HEK293T (cell line): ENCODE measurements around the gene ALK.

Source experiments
- ARNT ChIP-seq: fragments of 450-650 bp; IDR thresholded peaks from 2 replicates; pipeline ENCODE4 v1.6.1; 2017; ENCODE audit warnings: mild to moderate bottlenecking
- BHLHE40 ChIP-seq: fragments of 450-650 bp; IDR thresholded peaks from 2 replicates; pipeline ENCODE4 v1.6.1; 2016; ENCODE audit warnings: mild to moderate bottlenecking, moderate library complexity, borderline replicate concordance
- CTBP1 ChIP-seq: fragments of 450-650 bp; IDR thresholded peaks from 2 replicates; pipeline ENCODE4 v1.6.1; 2016; ENCODE audit warnings: borderline replicate concordance
- ELF4 ChIP-seq: fragments of 450-650 bp; IDR thresholded peaks from 2 replicates; pipeline ENCODE4 v1.6.1; 2017; ENCODE audit warnings: antibody characterized with exemption
- FOXK2 ChIP-seq: fragments of 450-650 bp; IDR thresholded peaks from 2 replicates; pipeline ENCODE4 v1.6.1; 2016; ENCODE audit warnings: mild to moderate bottlenecking
- FOXM1 ChIP-seq: fragments of 450-650 bp; IDR thresholded peaks from 2 replicates; pipeline ENCODE4 v1.6.1; 2017; ENCODE audit warnings: mild to moderate bottlenecking, borderline replicate concordance
- HDGF ChIP-seq: fragments of 450-650 bp; IDR thresholded peaks from 2 replicates; pipeline ENCODE4 v1.6.1; 2017; ENCODE audit warnings: antibody characterized with exemption, borderline replicate concordance
- L3MBTL2 ChIP-seq: fragments of 450-650 bp; conservative IDR thresholded peaks from 2 replicates; pipeline ENCODE4 v1.6.1; 2016; ENCODE audit warnings: mild to moderate bottlenecking
- NFRKB ChIP-seq: fragments of 450-650 bp; IDR thresholded peaks from 2 replicates; pipeline ENCODE4 v1.6.1; 2016; ENCODE audit warnings: mild to moderate bottlenecking, moderate library complexity
- SP1 ChIP-seq: fragments of 450-650 bp; IDR thresholded peaks from 2 replicates; pipeline ENCODE4 v1.6.1; 2017
- SUZ12 ChIP-seq: fragments of 450-650 bp; IDR thresholded peaks from 2 replicates; pipeline ENCODE4 v1.6.1; 2016; ENCODE audit warnings: mild to moderate bottlenecking
- TARDBP ChIP-seq: fragments of 450-650 bp; IDR thresholded peaks from 2 replicates; pipeline ENCODE4 v1.6.1; 2016
- ZNF384 ChIP-seq: fragments of 450-650 bp; IDR thresholded peaks from 2 replicates; pipeline ENCODE4 v1.6.1; 2016
- TF ChIP-seq, protein P1 (sequence below): fragments of 450-650 bp; IDR thresholded peaks from 2 replicates; pipeline ENCODE4 v1.6.1; 2016

DNA sequence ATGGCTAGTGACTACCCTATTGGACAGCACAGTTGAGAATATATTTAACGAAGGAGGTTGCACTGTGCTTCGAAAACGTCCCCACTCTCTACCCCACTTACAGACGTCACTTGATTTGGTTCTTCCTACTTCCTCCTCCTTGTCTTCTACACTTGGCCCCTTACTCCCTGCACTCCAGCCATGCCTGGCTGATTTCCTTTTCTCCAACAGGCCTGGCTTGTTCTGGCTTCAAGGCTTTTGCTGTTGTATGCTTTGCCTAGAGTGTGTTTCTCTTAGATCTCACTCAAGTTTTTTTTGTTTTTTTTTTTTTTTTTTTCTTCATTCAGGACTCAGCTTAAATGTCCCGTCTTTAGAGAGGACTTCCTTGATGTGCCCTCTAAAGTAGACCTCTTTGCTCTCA, 469.4 kb downstream of the ALK start:
- TF ChIP-seq ELF4 (no peak), TARDBP (no peak), SUZ12 (no peak), FOXM1 (no peak), FOXK2 (no peak), SP1 (no peak), BHLHE40 (no peak), NFRKB (no peak), L3MBTL2 (no peak), HDGF (no peak), ZNF384 (no peak), ARNT (no peak), CTBP1 (no peak)
- TF ChIP-seq, protein P1, sequence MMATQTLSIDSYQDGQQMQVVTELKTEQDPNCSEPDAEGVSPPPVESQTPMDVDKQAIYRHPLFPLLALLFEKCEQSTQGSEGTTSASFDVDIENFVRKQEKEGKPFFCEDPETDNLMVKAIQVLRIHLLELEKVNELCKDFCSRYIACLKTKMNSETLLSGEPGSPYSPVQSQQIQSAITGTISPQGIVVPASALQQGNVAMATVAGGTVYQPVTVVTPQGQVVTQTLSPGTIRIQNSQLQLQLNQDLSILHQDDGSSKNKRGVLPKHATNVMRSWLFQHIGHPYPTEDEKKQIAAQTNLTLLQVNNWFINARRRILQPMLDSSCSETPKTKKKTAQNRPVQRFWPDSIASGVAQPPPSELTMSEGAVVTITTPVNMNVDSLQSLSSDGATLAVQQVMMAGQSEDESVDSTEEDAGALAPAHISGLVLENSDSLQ = no peak
